Choroid plexus epithelial cell (primary cell): ENCODE measurements around the gene TMOD2.
A peak's percentile ranks its signal among the peaks of the same experiment; 100 is the strongest.

Source experiments
- DNase-seq: peaks from one replicate; pipeline ENCODE4 v3.0.0-alpha.2; 2010; ENCODE audit warnings: low read depth
- H3K4me3 ChIP-seq: 2 replicates; pipeline ENCODE4 v1.5.1; 2011; ENCODE audit warnings: low read depth, mild to moderate bottlenecking, control low read depth, low read length, moderate library complexity
- TF ChIP-seq, protein P1 (sequence below): conservative IDR thresholded peaks from 2 replicates; pipeline ENCODE4 v1.5.1; 2011; ENCODE audit warnings: low read depth, mild to moderate bottlenecking, control low read depth, inconsistent platforms, low read length, moderate library complexity

The TMOD2 gene

DNA sequence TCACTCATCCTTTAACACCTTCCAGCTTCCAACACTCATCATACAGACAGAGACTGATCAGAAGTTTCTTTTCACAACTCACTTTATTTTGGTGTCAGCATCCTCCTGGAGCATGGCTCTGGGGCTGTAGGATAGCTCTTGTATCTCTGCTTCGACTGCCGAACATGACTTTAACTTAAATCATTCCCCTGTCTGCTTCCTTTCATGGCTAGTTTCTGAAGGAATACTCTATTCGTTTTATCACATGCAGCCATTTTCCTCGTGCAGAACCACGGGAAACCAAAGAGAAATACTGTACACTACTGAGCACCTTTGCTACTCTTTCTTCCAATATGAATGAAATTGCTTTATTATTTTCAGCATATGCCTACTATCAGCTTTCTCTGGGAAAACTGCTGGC is 2.1 kb upstream of the TMOD2 start:
- no peak overlapping the region for H3K4me3 ChIP-seq
- DNase-seq = no peak
- TF ChIP-seq, protein P1, sequence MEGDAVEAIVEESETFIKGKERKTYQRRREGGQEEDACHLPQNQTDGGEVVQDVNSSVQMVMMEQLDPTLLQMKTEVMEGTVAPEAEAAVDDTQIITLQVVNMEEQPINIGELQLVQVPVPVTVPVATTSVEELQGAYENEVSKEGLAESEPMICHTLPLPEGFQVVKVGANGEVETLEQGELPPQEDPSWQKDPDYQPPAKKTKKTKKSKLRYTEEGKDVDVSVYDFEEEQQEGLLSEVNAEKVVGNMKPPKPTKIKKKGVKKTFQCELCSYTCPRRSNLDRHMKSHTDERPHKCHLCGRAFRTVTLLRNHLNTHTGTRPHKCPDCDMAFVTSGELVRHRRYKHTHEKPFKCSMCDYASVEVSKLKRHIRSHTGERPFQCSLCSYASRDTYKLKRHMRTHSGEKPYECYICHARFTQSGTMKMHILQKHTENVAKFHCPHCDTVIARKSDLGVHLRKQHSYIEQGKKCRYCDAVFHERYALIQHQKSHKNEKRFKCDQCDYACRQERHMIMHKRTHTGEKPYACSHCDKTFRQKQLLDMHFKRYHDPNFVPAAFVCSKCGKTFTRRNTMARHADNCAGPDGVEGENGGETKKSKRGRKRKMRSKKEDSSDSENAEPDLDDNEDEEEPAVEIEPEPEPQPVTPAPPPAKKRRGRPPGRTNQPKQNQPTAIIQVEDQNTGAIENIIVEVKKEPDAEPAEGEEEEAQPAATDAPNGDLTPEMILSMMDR = no peak

- no peak overlapping the region for H3K4me3 ChIP-seq
- TF ChIP-seq, protein P1 = no peak
- no peak for DNase-seq
Measured at GRCh38 chr15:51750186-51750585, 1.2 kb upstream of the TMOD2 start.

DNA sequence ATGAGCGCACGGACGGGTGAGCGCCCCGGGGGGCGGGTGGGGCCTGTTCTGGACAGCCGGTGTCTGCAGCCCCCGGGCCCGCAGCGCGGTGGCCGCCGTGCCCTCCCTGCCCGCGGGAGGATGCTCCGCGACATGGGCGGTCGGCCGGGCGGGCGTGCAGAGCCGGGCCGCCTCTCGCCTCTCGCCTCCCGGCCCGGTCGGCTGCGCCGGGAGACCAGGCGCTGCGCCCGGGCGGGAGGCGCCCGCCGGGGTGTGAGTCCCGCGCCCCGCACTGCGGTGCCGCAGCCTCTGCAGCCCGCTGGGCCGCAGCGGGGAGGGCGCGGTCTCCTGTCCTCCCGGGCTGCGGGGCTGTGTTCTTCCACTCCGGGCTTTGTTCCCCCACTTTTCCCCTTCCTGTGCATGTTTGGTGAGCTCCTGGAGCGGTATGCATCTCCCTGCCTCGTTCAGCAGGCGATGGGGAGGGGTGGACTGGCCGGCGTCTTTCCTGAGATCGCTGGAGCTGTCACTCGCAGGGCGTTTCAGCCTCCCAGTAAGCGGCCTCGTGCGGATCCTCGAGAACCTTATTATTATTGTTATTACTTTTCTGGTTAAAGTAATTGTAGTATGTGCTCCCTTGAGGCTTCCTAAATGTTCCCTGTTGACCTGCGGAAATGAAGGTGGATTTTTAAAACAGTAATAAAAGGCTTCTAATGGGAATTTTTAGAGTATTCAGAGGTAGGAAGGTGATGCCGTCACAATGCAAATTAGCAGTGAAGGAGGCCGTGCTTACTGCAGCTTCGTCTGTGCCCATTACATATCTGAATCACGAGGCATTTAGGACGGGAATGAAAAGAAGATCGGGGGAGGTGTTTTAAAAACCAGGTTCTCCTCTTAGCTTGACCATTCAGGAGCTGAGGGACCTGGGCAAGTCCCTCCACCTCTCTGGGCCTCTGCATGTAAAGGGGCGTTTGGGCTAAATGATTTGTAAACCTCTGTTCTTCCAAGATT is 593 bp downstream of the TMOD2 start:
- DNase-seq = peak; percentile 40
- TF ChIP-seq, protein P1 = no peak
- peak overlapping the region; percentile 66 for H3K4me3 ChIP-seq

DNA sequence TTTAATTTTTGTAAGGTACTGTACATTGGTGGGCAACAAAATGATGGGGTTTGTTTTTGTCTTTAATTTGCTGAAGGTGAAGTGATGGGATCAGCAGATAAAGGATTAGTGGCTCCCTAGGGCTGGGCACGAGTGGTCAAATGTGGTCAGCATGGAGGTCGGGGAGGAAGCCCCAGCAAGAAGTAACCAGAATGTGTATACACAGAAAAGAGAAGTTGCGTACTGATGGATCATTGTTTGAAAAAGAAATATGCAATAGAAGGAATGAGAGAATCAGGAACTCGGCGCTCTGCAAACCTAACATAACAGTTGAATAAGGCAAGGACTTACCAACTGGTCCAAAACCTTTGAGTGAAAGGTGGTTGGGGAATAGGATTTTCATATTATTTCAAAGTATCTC is 1.5 kb downstream of the TMOD2 start:
- TF ChIP-seq, protein P1 = no peak
- no peak for DNase-seq
- H3K4me3 ChIP-seq = no peak overlapping the region

DNA sequence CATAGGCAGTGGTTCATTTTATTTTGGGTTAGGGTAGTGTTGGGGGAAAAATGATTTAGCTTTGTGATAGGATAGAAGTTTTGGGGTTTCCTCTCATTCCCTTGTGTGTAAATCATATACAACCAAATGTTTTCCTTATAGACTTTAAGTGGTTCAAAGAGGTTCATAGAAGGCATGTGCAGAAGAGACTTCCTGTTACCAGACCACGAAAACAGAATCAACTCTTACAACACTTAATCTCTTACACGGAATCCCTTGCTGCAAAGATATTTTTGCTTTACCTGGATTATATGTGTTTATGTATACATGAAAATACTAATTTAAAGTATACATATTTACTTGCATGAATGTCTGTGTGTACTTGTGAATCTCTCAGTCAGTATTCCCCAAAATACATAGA is 2.9 kb downstream of the TMOD2 start:
- TF ChIP-seq, protein P1 = no peak
- no peak for DNase-seq
- H3K4me3 ChIP-seq = no peak overlapping the region

DNA sequence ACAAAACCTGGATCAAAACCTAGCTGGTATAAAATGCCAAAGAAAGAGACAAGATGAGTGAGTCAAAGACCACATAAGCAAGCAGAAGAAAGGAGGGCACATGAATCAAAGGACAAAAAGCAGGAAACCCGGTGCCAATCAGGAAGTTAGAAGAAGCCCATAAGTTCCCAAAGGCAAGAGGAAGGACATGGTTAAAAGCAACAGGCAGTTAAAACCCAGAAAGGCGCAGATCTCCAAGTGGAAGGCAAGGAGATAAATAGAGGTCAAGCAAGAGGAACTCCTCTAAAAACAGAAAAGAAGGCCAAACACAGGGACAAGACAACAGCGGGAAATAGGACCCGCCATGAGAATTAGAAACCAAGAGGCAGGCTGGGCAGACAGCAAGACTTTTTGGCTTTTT is 4.4 kb downstream of the TMOD2 start:
- DNase-seq = no peak
- TF ChIP-seq, protein P1 = no peak

GRCh38 chr15:51756482-51756881 is 5.1 kb downstream of the TMOD2 start:
- no peak for DNase-seq
- no peak overlapping the region for H3K4me3 ChIP-seq
- TF ChIP-seq, protein P1 = no peak

More for the DNA sequence above, 4.4 kb downstream of the TMOD2 start:
- H3K4me3 ChIP-seq = no peak overlapping the region
